Activated CD4-positive, alpha-beta T cell treated with anti-CD3 and anti-CD28 coated beads for 24 hours (primary cell): ENCODE data around the gene NKAIN1.

ENCODE experiments used
- DNase-seq, 2 donors: peaks; one replicate each; pipeline ENCODE4 v3.0.0-alpha.2; 2020; ENCODE audit warnings: low read depth in 2 of 2

Gene NKAIN1

GRCh38 chr1:31234123-31234708, 5.5 kb downstream of the NKAIN1 start:
- no peak for DNase-seq

GRCh38 chr1:31232689-31233088, 7.0 kb downstream of the NKAIN1 start:
- DNase-seq: no peak

- no peak for DNase-seq
These were observed 7.9 kb downstream of the NKAIN1 start for GRCh38 chr1:31231802-31232201.

GRCh38 chr1:31230378-31230777, 9.3 kb downstream of the NKAIN1 start:
- DNase-seq: no peak

GRCh38 chr1:31228986-31229385, 10.7 kb downstream of the NKAIN1 start:
- DNase-seq: no peak

- no peak for DNase-seq
These were observed 11.7 kb downstream of the NKAIN1 start for GRCh38 chr1:31227891-31228568.

- no peak for DNase-seq
These were observed 15.6 kb downstream of the NKAIN1 start for GRCh38 chr1:31224068-31224467.

- no peak for DNase-seq
These were observed 17.5 kb downstream of the NKAIN1 start for GRCh38 chr1:31222176-31222575.

- no peak for DNase-seq
These were observed 18.6 kb downstream of the NKAIN1 start for GRCh38 chr1:31221072-31221471.

GRCh38 chr1:31219489-31219888, 20.2 kb downstream of the NKAIN1 start:
- DNase-seq: no peak

- no peak for DNase-seq
These were observed 21.0 kb downstream of the NKAIN1 start for GRCh38 chr1:31218705-31219104.

- DNase-seq: no peak
These were observed 23.7 kb downstream of the NKAIN1 start for GRCh38 chr1:31216016-31216415.

GRCh38 chr1:31215065-31215570, 24.6 kb downstream of the NKAIN1 start:
- no peak for DNase-seq

GRCh38 chr1:31214316-31215064, 25.2 kb downstream of the NKAIN1 start:
- no peak for DNase-seq

- DNase-seq: no peak
These were observed 31.2 kb downstream of the NKAIN1 start for GRCh38 chr1:31208361-31208945.

- DNase-seq: no peak
These were observed 32.1 kb downstream of the NKAIN1 start for GRCh38 chr1:31207569-31207968.

GRCh38 chr1:31207046-31207445, 32.6 kb downstream of the NKAIN1 start:
- DNase-seq: no peak

- no peak for DNase-seq
These were observed 36.5 kb downstream of the NKAIN1 start for GRCh38 chr1:31203215-31203614.

GRCh38 chr1:31201931-31202360, 37.7 kb downstream of the NKAIN1 start:
- no peak for DNase-seq

GRCh38 chr1:31199949-31200348, 39.7 kb downstream of the NKAIN1 start:
- DNase-seq: no peak

GRCh38 chr1:31199236-31199790, 40.4 kb downstream of the NKAIN1 start:
- DNase-seq: no peak

- DNase-seq: no peak
These were observed 41.1 kb downstream of the NKAIN1 start for GRCh38 chr1:31198600-31198999.
